Endothelial cell (in vitro differentiated cells): Measurements from ENCODE around the gene RPRD1A. TPM values are rescaled to one million over a fixed set of nuclear protein-coding genes. Genes with fewer than 3 reads are reported as not detected.
"Not testable (repeated sequence)": the region's sequence is repeated elsewhere in the genome, so short reads cannot be mapped to it uniquely, and the experiment has no call there.

Experiments used
- DNase-seq: peaks from one replicate; pipeline ENCODE4 v3.0.0; 2021; ENCODE audit warnings: low spot score
- H3K27ac Mint-ChIP-seq: one replicate; pipeline ENCODE4 v1.8.0; 2021; ENCODE audit warnings: mixed read lengths, inconsistent platforms; ENCODE audit not compliant: unreplicated experiment
- H3K27me3 Mint-ChIP-seq: one replicate; pipeline ENCODE4 v1.8.0; 2021; ENCODE audit warnings: mild to moderate bottlenecking, moderate library complexity, mixed read lengths, inconsistent platforms; ENCODE audit not compliant: unreplicated experiment
- H3K36me3 Mint-ChIP-seq: one replicate; pipeline ENCODE4 v1.8.0; 2021; ENCODE audit warnings: mild to moderate bottlenecking, low read depth, mixed read lengths, inconsistent platforms; ENCODE audit not compliant: unreplicated experiment
- H3K4me1 Mint-ChIP-seq: one replicate; pipeline ENCODE4 v1.8.0; 2021; ENCODE audit warnings: mild to moderate bottlenecking, mixed read lengths, inconsistent platforms; ENCODE audit not compliant: unreplicated experiment
- H3K4me3 Mint-ChIP-seq: one replicate; pipeline ENCODE4 v1.8.0; 2021; ENCODE audit warnings: mild to moderate bottlenecking, mixed read lengths, inconsistent platforms; ENCODE audit not compliant: unreplicated experiment
- H3K9me3 Mint-ChIP-seq: one replicate; pipeline ENCODE4 v1.8.0; 2021; ENCODE audit warnings: mixed read lengths, inconsistent platforms; ENCODE audit not compliant: unreplicated experiment
- total RNA-seq: library from RNA; stranded (reverse); fragmentation: NEBNext Ultra II Directional; extraction: Animal tissue kit (Norgen Biotek cat#: 25700); gene quantifications from one replicate; pipeline ENCODE4 v1.2.1, GENCODE V29; 2021; ENCODE audit not compliant: unreplicated experiment
- TF ChIP-seq, protein P1 (sequence below): fragments of 200-600 bp; sonication (generic); IDR thresholded peaks from one replicate; pipeline ENCODE4 v1.5.0; 2021; ENCODE audit warnings: antibody characterized with exemption; ENCODE audit not compliant: unreplicated experiment

Gene RPRD1A
- total RNA-seq, 1 donor from 2014 or later: 58.4 TPM

DNA sequence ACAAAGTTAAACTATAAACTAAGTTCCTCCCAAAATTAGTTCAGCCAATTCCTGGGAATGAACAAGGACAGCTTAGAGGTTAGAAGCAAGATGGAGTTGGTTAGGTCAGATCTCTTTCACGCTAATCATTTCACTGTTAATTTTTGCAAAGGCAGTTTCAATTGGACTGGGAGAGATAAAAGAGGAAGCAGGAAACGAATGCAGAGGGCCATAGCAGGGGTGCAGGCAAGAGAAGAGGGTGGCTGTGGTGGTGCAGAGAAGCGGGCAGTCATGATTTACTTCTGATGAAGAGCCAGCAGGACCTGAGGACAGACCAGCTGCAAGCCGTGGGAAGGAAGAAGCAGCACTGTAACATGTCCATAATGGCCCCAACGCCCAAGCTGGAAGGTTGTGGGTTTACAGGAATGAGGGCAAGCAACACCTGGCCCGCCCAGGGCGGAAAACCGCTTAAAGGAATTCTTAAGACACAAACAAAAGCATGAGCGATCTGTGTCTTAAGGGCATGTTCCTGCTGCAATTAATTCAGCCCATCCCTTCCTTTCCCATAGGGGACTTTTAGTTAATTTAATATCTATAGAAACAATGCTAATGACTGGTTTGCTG lies 99.0 kb downstream of the RPRD1A start:
- no peak for DNase-seq
- no peak overlapping the region for H3K27ac Mint-ChIP-seq

DNA sequence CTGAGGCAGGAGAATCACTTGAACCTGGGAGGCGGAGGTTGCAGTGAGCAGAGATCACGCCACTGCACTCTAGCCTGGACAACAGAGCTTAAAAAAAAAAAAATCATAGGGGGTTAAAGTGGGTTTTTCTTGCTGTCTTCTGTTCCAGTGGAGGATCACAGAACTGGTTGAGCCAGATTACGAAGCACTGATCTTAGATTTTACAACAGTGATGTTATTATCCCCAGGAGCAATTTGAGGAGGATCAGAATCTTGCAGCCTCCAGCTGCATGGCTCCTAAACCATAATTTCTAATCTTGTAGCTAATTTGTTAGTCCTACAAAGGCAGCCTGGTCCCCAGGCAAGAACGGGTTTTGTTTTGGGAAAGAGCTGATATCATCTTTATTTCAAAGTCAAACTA lies 99.5 kb downstream of the RPRD1A start:
- not testable (repeated sequence) for H3K4me3 Mint-ChIP-seq, DNase-seq, H3K9me3 Mint-ChIP-seq, H3K36me3 Mint-ChIP-seq, H3K4me1 Mint-ChIP-seq, H3K27me3 Mint-ChIP-seq, H3K27ac Mint-ChIP-seq

More for the DNA sequence above, 99.0 kb downstream of the RPRD1A start:
- Mint-ChIP-seq H3K36me3 (peaks cover 8% of the 10 kb centered on the region), H3K27me3 (peaks cover 10% of the 10 kb centered on the region), H3K4me1 (peaks cover 9% of the 10 kb centered on the region), H3K9me3 (peaks cover 5% of the 10 kb centered on the region), H3K4me3 (no peak overlapping the region)
- TF ChIP-seq, protein P1, sequence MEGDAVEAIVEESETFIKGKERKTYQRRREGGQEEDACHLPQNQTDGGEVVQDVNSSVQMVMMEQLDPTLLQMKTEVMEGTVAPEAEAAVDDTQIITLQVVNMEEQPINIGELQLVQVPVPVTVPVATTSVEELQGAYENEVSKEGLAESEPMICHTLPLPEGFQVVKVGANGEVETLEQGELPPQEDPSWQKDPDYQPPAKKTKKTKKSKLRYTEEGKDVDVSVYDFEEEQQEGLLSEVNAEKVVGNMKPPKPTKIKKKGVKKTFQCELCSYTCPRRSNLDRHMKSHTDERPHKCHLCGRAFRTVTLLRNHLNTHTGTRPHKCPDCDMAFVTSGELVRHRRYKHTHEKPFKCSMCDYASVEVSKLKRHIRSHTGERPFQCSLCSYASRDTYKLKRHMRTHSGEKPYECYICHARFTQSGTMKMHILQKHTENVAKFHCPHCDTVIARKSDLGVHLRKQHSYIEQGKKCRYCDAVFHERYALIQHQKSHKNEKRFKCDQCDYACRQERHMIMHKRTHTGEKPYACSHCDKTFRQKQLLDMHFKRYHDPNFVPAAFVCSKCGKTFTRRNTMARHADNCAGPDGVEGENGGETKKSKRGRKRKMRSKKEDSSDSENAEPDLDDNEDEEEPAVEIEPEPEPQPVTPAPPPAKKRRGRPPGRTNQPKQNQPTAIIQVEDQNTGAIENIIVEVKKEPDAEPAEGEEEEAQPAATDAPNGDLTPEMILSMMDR: no peak

- no peak for DNase-seq
- Mint-ChIP-seq H3K9me3 (no peaks in the 10 kb centered on the region), H3K36me3 (peaks cover 8% of the 10 kb centered on the region), H3K27me3 (peaks cover 5% of the 10 kb centered on the region), H3K4me3 (no peak overlapping the region), H3K4me1 (no peaks in the 10 kb centered on the region), H3K27ac (no peak overlapping the region)
- TF ChIP-seq, protein P1: no peak
These were observed 103.0 kb downstream of the RPRD1A start for GRCh38 chr18:35964319-35964718.

GRCh38 chr18:35962320-35962719 lies 105.0 kb downstream of the RPRD1A start:
- no peaks in the 10 kb centered on the region for H3K4me1 Mint-ChIP-seq
- no peaks in the 10 kb centered on the region for H3K9me3 Mint-ChIP-seq
- DNase-seq: no peak
- TF ChIP-seq, protein P1: no peak
- peaks cover 5% of the 10 kb centered on the region for H3K27me3 Mint-ChIP-seq
- H3K4me3 Mint-ChIP-seq: peak overlapping the region; percentile 54
- peak overlapping the region; percentile 48 for H3K27ac Mint-ChIP-seq
- H3K36me3 Mint-ChIP-seq: peaks cover 13% of the 10 kb centered on the region

DNA sequence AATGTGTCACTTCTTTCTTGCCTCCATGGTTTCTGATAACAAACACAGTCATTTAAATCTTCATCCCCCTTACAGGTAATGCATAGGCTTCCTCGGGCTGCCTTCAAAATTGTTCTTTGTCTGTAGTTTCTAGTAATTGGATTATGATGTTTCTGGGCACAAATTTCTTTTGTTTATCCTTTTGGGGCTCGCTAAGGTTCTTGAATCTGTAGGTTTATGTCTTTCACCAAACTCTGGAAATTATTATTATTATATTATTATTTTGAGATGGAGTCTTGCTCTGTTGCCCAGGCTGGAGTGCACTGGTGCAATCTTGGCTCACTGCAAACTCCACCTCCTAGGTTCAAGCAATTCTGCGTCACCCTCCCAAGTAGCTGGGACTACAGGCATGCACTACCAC lies 111.1 kb downstream of the RPRD1A start:
- DNase-seq: no peak

More for the DNA sequence above, 111.1 kb downstream of the RPRD1A start:
- Mint-ChIP-seq H3K36me3 (peaks cover 5% of the 10 kb centered on the region), H3K4me1 (no peaks in the 10 kb centered on the region), H3K9me3 (no peaks in the 10 kb centered on the region), H3K4me3 (no peak overlapping the region), H3K27me3 (no peaks in the 10 kb centered on the region), H3K27ac (no peak overlapping the region)
- TF ChIP-seq, protein P1: no peak
